ENCODE results near the gene RCC1.
"Not testable (repeated sequence)": the region's sequence is repeated elsewhere in the genome, so short reads cannot be mapped to it uniquely, and the experiment has no call there.

The RCC1 gene

GRCh38 chr1:28526886-28527285 lies 21.0 kb downstream of the RCC1 start:
- Histone ChIP-seq H3K4me1 (ENCODE audit: insufficient read depth, low read length) (no peaks in the 10 kb centered on the region), H3K27ac (ENCODE audit: low read depth, low read length) (no peak overlapping the region), H3K9me3 (ENCODE audit: insufficient read depth, low read depth, low read length) (no peaks in the 10 kb centered on the region), H3K4me3 (ENCODE audit: low read length) (no peak overlapping the region), H3K36me3 (ENCODE audit: insufficient read depth, low read length) (peaks cover 54% of the 10 kb centered on the region), H3K9ac (ENCODE audit: low read depth, low read length) (no peak overlapping the region), H3K27me3 (ENCODE audit: insufficient read depth, low read length) (no peaks in the 10 kb centered on the region)
- WGBS, result 93% methylated on average over 8 of the region's 9 CpGs

GRCh38 chr1:28530456-28530855 lies 24.6 kb downstream of the RCC1 start:
- peaks cover 57% of the 10 kb centered on the region for H3K36me3 ChIP-seq (ENCODE audit: insufficient read depth, low read length)
- no peaks in the 10 kb centered on the region for H3K4me1 ChIP-seq (ENCODE audit: insufficient read depth, low read length)
- no peak overlapping the region for H3K9ac ChIP-seq (ENCODE audit: low read depth, low read length)
- H3K27me3 ChIP-seq (ENCODE audit: insufficient read depth, low read length), result no peaks in the 10 kb centered on the region
- H3K4me3 ChIP-seq (ENCODE audit: low read length), result no peak overlapping the region
- H3K9me3 ChIP-seq (ENCODE audit: insufficient read depth, low read depth, low read length), result no peaks in the 10 kb centered on the region
- WGBS, result 96% methylated on average over 31 of the region's 31 CpGs
- H3K27ac ChIP-seq (ENCODE audit: low read depth, low read length), result no peak overlapping the region

- Histone ChIP-seq H3K4me1 (ENCODE audit: insufficient read depth, low read length) (no peaks in the 10 kb centered on the region), H3K9me3 (ENCODE audit: insufficient read depth, low read depth, low read length) (no peaks in the 10 kb centered on the region), H3K27me3 (ENCODE audit: insufficient read depth, low read length) (no peaks in the 10 kb centered on the region), H3K4me3 (ENCODE audit: low read length) (no peak overlapping the region), H3K27ac (ENCODE audit: low read depth, low read length) (no peak overlapping the region), H3K36me3 (ENCODE audit: insufficient read depth, low read length) (peaks cover 80% of the 10 kb centered on the region), H3K9ac (ENCODE audit: low read depth, low read length) (no peak overlapping the region)
- 98% methylated on average over 6 of the region's 6 CpGs for WGBS
Observed at GRCh38 chr1:28534671-28535070, 28.8 kb downstream of the RCC1 start.

- Histone ChIP-seq H3K9ac (ENCODE audit: low read depth, low read length) (no peak overlapping the region), H3K27ac (ENCODE audit: low read depth, low read length) (no peak overlapping the region), H3K4me3 (ENCODE audit: low read length) (no peak overlapping the region), H3K36me3 (ENCODE audit: insufficient read depth, low read length) (peaks cover 75% of the 10 kb centered on the region), H3K4me1 (ENCODE audit: insufficient read depth, low read length) (no peaks in the 10 kb centered on the region), H3K9me3 (ENCODE audit: insufficient read depth, low read depth, low read length) (no peaks in the 10 kb centered on the region), H3K27me3 (ENCODE audit: insufficient read depth, low read length) (no peaks in the 10 kb centered on the region)
- WGBS, result 93% methylated on average over 6 of the region's 6 CpGs
Observed at GRCh38 chr1:28535180-28535579, 29.3 kb downstream of the RCC1 start.

GRCh38 chr1:28537457-28538199 lies 31.8 kb downstream of the RCC1 start:
- Histone ChIP-seq H3K27ac (ENCODE audit: low read depth, low read length) (no peak overlapping the region), H3K9me3 (ENCODE audit: insufficient read depth, low read depth, low read length) (no peaks in the 10 kb centered on the region), H3K4me3 (ENCODE audit: low read length) (no peak overlapping the region), H3K9ac (ENCODE audit: low read depth, low read length) (no peak overlapping the region), H3K4me1 (ENCODE audit: insufficient read depth, low read length) (no peaks in the 10 kb centered on the region), H3K27me3 (ENCODE audit: insufficient read depth, low read length) (no peaks in the 10 kb centered on the region), H3K36me3 (ENCODE audit: insufficient read depth, low read length) (peaks cover 51% of the 10 kb centered on the region)
- WGBS, result 91% methylated on average over 8 of the region's 8 CpGs

GRCh38 chr1:28538286-28538685 lies 32.4 kb downstream of the RCC1 start:
- no peak overlapping the region for H3K9ac ChIP-seq (ENCODE audit: low read depth, low read length)
- whole genome bisulfite sequencing, result 97% methylated on average over 6 of the region's 6 CpGs
- peaks cover 49% of the 10 kb centered on the region for H3K36me3 ChIP-seq (ENCODE audit: insufficient read depth, low read length)
- no peaks in the 10 kb centered on the region for H3K4me1 ChIP-seq (ENCODE audit: insufficient read depth, low read length)
- no peak overlapping the region for H3K27ac ChIP-seq (ENCODE audit: low read depth, low read length)
- no peaks in the 10 kb centered on the region for H3K9me3 ChIP-seq (ENCODE audit: insufficient read depth, low read depth, low read length)
- no peak overlapping the region for H3K4me3 ChIP-seq (ENCODE audit: low read length)
- no peaks in the 10 kb centered on the region for H3K27me3 ChIP-seq (ENCODE audit: insufficient read depth, low read length)

- Histone ChIP-seq H3K9me3 (ENCODE audit: insufficient read depth, low read depth, low read length) (no peaks in the 10 kb centered on the region), H3K36me3 (ENCODE audit: insufficient read depth, low read length) (peaks cover 36% of the 10 kb centered on the region), H3K4me3 (ENCODE audit: low read length) (no peak overlapping the region), H3K4me1 (ENCODE audit: insufficient read depth, low read length) (no peaks in the 10 kb centered on the region), H3K27me3 (ENCODE audit: insufficient read depth, low read length) (no peaks in the 10 kb centered on the region), H3K27ac (ENCODE audit: low read depth, low read length) (no peak overlapping the region), H3K9ac (ENCODE audit: low read depth, low read length) (no peak overlapping the region; the same call in 1 of the 2 replicates)
- 91% methylated on average over 7 of the region's 7 CpGs for WGBS
Observed at GRCh38 chr1:28540651-28541050, 34.8 kb downstream of the RCC1 start.

- H3K27ac ChIP-seq (ENCODE audit: low read depth, low read length); H3K4me3 ChIP-seq (ENCODE audit: low read length); H3K27me3 ChIP-seq (ENCODE audit: insufficient read depth, low read length); H3K4me1 ChIP-seq (ENCODE audit: insufficient read depth, low read length); H3K9me3 ChIP-seq (ENCODE audit: insufficient read depth, low read depth, low read length); H3K9ac ChIP-seq (ENCODE audit: low read depth, low read length): not testable (repeated sequence)
- WGBS, result 95% methylated on average over 7 of the region's 8 CpGs
- peaks cover 28% of the 10 kb centered on the region for H3K36me3 ChIP-seq (ENCODE audit: insufficient read depth, low read length)
Observed at GRCh38 chr1:28541414-28542015, 35.7 kb downstream of the RCC1 start.

- Histone ChIP-seq H3K9ac (ENCODE audit: low read depth, low read length) (no peak overlapping the region), H3K9me3 (ENCODE audit: insufficient read depth, low read depth, low read length) (no peaks in the 10 kb centered on the region), H3K36me3 (ENCODE audit: insufficient read depth, low read length) (no peaks in the 10 kb centered on the region), H3K27ac (ENCODE audit: low read depth, low read length) (no peak overlapping the region), H3K4me3 (ENCODE audit: low read length) (no peak overlapping the region), H3K27me3 (ENCODE audit: insufficient read depth, low read length) (no peaks in the 10 kb centered on the region), H3K4me1 (ENCODE audit: insufficient read depth, low read length) (no peaks in the 10 kb centered on the region)
- over 99% methylated on average over 4 of the region's 4 CpGs for WGBS
Observed at GRCh38 chr1:28545246-28545628, 39.4 kb downstream of the RCC1 start.

GRCh38 chr1:28548318-28548717 lies 42.5 kb downstream of the RCC1 start:
- Histone ChIP-seq H3K36me3 (ENCODE audit: insufficient read depth, low read length) (no peaks in the 10 kb centered on the region), H3K27me3 (ENCODE audit: insufficient read depth, low read length) (no peaks in the 10 kb centered on the region), H3K27ac (ENCODE audit: low read depth, low read length) (no peak overlapping the region), H3K4me3 (ENCODE audit: low read length) (no peak overlapping the region), H3K9me3 (ENCODE audit: insufficient read depth, low read depth, low read length) (no peaks in the 10 kb centered on the region), H3K9ac (ENCODE audit: low read depth, low read length) (no peak overlapping the region), H3K4me1 (ENCODE audit: insufficient read depth, low read length) (0 out of 2 replicates have a peak, but pooled peaks cover 5% of the 10 kb centered on the region)
- WGBS, result 88% methylated on average over 3 of the region's 3 CpGs

GRCh38 chr1:28551381-28551780 lies 45.5 kb downstream of the RCC1 start:
- peaks cover 12% of the 10 kb centered on the region for H3K36me3 ChIP-seq (ENCODE audit: insufficient read depth, low read length)
- H3K4me1 ChIP-seq (ENCODE audit: insufficient read depth, low read length), result 0 out of 2 replicates have a peak, but pooled peaks cover 5% of the 10 kb centered on the region
- no peaks in the 10 kb centered on the region for H3K27me3 ChIP-seq (ENCODE audit: insufficient read depth, low read length)
- H3K9ac ChIP-seq (ENCODE audit: low read depth, low read length), result no peak overlapping the region
- H3K4me3 ChIP-seq (ENCODE audit: low read length), result no peak overlapping the region
- H3K27ac ChIP-seq (ENCODE audit: low read depth, low read length), result no peak overlapping the region
- 97% methylated on average over 6 of the region's 6 CpGs for WGBS
- no peaks in the 10 kb centered on the region for H3K9me3 ChIP-seq (ENCODE audit: insufficient read depth, low read depth, low read length)
